ENCODE results near the gene TSPAN4. TPM values are rescaled to one million over a fixed set of nuclear protein-coding genes. Genes with fewer than 3 reads are reported as not detected.

TSPAN4 gene
- total RNA-seq, 6 donors from 2014 or later: 91.3 to 181 (median 169) TPM

DNA sequence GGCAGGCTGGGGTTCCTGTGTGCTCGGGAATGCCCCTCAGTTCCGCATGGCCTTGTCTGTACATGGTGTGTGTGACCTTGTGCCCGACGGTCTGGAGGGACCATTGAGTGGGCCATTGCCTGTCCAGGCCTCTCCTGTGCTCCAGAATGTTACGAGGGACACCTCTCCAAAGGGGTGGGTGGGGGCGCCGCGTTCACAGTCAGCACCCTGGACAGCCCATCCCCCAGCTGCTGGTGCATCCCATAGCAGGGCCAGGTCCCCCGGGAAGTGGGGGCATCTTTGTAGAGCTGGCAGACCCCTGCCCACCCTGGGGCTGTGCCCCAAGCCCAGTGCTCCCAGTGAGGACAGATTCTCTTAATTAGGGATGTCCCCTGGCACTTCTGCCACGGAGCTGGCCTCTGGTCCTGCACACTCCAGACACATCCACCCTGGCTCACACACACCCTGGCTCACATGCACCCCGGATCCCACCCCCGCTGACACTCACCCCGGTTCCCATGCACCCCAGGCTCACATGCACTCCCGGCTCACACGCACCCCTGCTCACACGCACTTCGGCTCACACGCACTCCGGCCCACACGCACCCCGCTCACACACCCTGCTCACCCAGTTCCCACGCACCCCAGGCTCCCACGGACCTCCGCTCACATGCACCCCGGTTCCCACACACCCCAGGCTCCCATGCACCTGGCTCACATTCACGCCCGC is 15.6 kb downstream of the TSPAN4 start:
- Histone ChIP-seq H3K4me3 (no peak overlapping the region), H3K9me3 (no peaks in the 10 kb centered on the region), H3K27ac (no peak overlapping the region), H3K4me1 (peaks cover 7 to 29% (median 12%) of the 10 kb centered on the region in 4 donors), H3K27me3 (no peaks in the 10 kb centered on the region), H3K36me3 (peaks cover 0 to 26% (median 11%) of the 10 kb centered on the region in 4 donors)
- DNase-seq (peak in 1 of 2 donors; percentile 63), ATAC-seq (ENCODE audit: low FRiP score in 2 of 2) (no peak)
- no peak for TF ChIP-seq EP300 (IDR thresholded peaks at IDR 0.05)
- TF ChIP-seq POLR2A (IDR thresholded peaks at IDR 0.05): no peak
- no peak for TF ChIP-seq POLR2AphosphoS5 (IDR thresholded peaks at IDR 0.05)
- WGBS, 2 donors: 84 to 85% methylated on average over 21 to 22 of the region's 27 CpGs

- 91 to 93% methylated on average over 32 to 34 of the region's 37 CpGs for WGBS, 2 donors
- H3K4me1 ChIP-seq: peaks cover 7 to 29% (median 12%) of the 10 kb centered on the region in 4 donors
- peaks cover 0 to 30% (median 13%) of the 10 kb centered on the region in 4 donors for H3K36me3 ChIP-seq
- H3K27me3 ChIP-seq: no peaks in the 10 kb centered on the region
- no peak overlapping the region for H3K4me3 ChIP-seq
- no peaks in the 10 kb centered on the region for H3K9me3 ChIP-seq
- TF ChIP-seq POLR2AphosphoS5 (IDR thresholded peaks at IDR 0.05) (no peak), EP300 (IDR thresholded peaks at IDR 0.05) (no peak), CTCF (IDR thresholded peaks at IDR 0.05) (no peak), POLR2A (IDR thresholded peaks at IDR 0.05) (no peak)
- DNase-seq (peak in 1 of 2 donors; percentile 76), ATAC-seq (ENCODE audit: low FRiP score in 2 of 2) (no peak)
- no peak overlapping the region for H3K27ac ChIP-seq
Observed at GRCh38 chr11:858762-859339, 16.2 kb downstream of the TSPAN4 start.

- H3K27ac ChIP-seq: peak overlapping the region in 2 of 4 donors; percentile 13 to 69
- H3K4me1 ChIP-seq: peaks cover 7 to 29% (median 12%) of the 10 kb centered on the region in 4 donors
- no peaks in the 10 kb centered on the region for H3K27me3 ChIP-seq
- 39 to 97% methylated on average over 6 to 12 of the region's 31 CpGs for WGBS, 2 donors
- peak; percentile 54 to 72 for DNase-seq
- no peak overlapping the region for H3K4me3 ChIP-seq
- H3K36me3 ChIP-seq: peaks cover 0 to 32% (median 18%) of the 10 kb centered on the region in 4 donors
- TF ChIP-seq POLR2A (IDR thresholded peaks at IDR 0.05) (no peak), POLR2AphosphoS5 (IDR thresholded peaks at IDR 0.05) (peak in 1 of 2 donors; percentile 5), CTCF (IDR thresholded peaks at IDR 0.05) (no peak), EP300 (IDR thresholded peaks at IDR 0.05) (no peak)
- peak in 1 of 2 donors; percentile 39 for ATAC-seq (ENCODE audit: low FRiP score in 2 of 2)
- H3K9me3 ChIP-seq: no peaks in the 10 kb centered on the region
Observed at GRCh38 chr11:859394-860131, 16.9 kb downstream of the TSPAN4 start.

DNA sequence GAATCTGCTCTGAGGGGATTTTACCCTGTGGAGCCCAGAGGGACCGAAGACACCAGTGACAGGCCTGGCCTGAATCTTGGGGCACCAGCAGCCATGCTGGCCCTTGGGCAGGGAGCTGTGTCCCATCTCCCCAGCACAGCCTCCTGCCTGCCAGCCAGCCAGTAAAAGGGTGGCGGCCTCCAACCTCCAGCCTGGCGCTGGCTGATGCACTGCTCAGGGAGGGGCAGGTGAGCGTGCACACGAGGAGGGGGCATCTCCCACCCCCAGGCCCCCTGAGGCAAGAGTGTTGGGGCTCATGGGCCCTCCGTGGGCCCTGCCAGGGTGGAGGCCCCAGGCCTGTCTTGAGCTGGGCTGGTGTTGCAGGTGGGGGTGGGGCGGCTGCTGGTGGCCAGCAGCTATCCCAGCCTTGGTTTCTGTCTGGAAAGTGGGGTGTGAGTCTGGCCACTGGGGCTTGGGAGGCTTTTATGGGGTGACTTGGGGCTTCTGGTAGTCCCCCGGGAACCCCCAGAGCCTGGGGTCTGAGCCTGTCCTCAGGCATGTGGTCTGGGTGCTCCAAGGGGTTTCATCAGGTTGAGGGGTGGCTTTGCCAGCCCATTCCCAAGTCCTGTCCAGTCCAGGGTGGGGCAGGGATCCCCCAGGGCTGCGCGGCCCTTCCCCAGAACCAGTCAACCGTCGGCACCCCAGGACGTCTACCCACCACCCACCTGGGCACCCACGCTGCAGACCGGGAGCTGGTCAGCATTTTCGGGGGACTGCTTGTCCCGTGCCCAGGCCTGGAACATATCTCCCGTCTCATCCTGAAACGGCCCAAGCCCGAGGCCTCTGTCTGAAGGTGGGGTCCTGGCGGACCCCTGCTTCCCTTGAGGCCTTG is 17.8 kb downstream of the TSPAN4 start:
- no peak for ATAC-seq (ENCODE audit: low FRiP score in 2 of 2)
- Histone ChIP-seq H3K9me3 (no peaks in the 10 kb centered on the region), H3K36me3 (peaks cover 0 to 41% (median 23%) of the 10 kb centered on the region in 4 donors), H3K4me1 (peaks cover 7 to 29% (median 12%) of the 10 kb centered on the region in 4 donors), H3K27ac (peak overlapping the region in 2 of 4 donors; percentile 13 to 69), H3K4me3 (no peak overlapping the region), H3K27me3 (no peaks in the 10 kb centered on the region)
- TF ChIP-seq EP300 (IDR thresholded peaks at IDR 0.05) (no peak), POLR2AphosphoS5 (IDR thresholded peaks at IDR 0.05) (no peak), POLR2A (IDR thresholded peaks at IDR 0.05) (no peak), CTCF (IDR thresholded peaks at IDR 0.05) (no peak)
- DNase-seq: peak in 1 of 2 donors; percentile 72
- WGBS, 2 donors: 85 to 86% methylated on average over 9 to 19 of the region's 21 CpGs
